ENCODE results near the gene PIEZO2.
"Not testable (repeated sequence)": the region's sequence is repeated elsewhere in the genome, so short reads cannot be mapped to it uniquely, and the experiment has no call there.

The PIEZO2 gene

DNA sequence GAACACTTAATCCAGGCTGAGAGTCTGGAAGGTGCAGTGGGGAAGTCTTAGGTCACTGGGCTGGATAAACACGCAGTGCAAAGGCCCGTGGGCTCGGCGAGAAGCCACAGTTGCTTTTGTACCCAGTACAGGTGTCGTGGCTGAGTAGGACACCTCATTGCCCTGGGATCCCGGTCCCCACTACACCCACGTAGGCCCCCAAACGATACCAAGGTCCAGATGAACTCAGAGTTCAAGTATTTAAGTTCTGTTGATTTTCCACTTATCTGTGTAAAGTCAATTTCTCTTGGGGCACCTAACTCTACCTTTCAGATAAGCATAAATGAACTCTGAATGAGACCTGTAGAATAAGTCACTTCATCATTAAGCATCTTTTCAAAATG is 302.0 kb downstream of the PIEZO2 start:
- no peak for DNase-seq (ENCODE audit: low spot score)

DNA sequence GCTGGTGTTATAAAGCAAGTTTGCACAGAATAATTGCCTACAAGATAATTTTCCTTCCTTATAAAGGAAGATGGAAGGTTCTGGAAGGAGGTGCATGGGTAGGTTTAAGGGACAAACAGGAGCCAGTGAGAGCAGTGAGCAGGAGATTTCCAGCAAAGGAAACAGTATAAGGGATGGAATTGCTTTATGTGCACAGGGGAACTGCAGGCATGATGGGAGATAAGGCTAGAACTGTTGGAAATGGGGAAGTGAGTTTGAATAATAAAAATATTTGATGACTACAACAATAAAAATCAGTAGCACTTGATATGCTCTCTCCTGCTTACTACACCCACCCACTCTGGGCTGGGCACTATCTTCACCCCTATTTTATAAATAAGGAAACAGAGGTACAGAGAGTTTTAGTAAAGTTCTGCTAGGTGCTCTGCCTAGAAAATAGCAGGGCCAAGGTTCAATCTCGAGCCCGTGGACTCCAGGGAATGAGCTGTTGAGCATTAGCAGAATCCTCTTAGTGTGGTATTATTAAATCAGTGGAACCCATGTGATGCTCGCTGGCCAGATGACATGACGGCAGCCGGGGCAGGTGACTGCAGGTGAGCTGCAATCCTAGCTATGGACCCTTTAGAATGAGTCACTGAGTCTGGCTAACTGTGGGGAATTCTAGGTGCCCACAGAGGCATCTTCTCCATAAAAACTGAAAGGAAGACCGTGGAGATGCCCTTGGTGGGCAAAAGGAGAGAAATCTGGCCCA is 302.5 kb downstream of the PIEZO2 start:
- DNase-seq (ENCODE audit: low spot score), result no peak

DNA sequence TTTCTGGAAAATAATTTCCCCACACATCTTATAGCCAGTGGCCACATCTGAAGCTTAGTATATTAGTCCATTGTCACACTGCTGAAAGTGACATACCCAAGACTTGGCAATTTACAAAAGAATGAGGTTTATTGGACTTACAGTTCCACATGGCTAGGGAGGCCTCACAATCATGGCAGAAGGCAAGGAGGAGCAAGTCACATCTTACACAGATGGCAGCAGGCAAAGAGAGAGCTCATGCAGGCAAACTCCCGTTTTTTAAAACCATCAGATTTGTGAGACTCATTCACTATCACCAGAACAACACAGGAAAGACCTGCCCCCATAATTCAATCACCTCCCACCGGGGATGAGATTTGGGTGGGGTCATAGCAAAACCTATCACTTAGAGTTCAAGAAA is 303.3 kb downstream of the PIEZO2 start:
- not testable (repeated sequence) for DNase-seq (ENCODE audit: low spot score)

DNA sequence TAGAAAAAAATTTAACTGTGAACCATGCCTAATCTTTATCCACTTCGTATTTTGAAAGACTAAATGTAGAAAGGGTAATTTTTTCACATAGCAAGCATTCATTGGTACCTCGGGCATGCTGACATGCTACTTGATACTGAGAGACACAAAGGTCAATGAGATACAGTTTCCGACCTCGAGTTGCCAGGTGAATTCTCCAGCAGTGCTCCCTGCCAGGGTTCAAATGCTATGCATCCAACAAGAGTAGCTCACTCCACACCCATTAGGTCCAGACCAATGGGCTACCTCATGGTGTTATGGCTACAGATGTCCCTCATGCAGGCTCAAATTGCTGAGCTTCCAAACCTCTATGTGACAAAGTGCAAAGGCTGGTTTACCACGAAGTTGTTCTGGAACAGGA is 305.8 kb downstream of the PIEZO2 start:
- DNase-seq (ENCODE audit: low spot score), result no peak

DNA sequence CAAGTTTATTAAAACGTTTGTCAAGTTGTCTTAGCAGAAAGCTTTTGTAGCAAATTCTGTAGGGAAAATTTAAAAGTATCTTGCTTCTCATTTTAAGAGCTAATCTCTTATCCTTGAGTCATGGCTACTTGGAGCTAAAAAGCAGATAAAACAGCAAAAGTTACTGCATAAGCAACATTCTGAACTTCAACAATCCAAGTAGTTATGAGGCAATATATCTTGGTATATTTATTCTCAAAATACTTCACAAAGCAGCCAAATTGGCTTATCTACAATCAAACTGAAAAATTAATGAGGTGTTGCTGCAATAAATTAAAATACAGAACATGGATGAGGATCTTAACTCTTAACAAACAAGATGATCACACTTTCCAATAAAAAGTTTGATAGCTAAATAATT is 306.5 kb downstream of the PIEZO2 start:
- DNase-seq (ENCODE audit: low spot score), result no peak

DNA sequence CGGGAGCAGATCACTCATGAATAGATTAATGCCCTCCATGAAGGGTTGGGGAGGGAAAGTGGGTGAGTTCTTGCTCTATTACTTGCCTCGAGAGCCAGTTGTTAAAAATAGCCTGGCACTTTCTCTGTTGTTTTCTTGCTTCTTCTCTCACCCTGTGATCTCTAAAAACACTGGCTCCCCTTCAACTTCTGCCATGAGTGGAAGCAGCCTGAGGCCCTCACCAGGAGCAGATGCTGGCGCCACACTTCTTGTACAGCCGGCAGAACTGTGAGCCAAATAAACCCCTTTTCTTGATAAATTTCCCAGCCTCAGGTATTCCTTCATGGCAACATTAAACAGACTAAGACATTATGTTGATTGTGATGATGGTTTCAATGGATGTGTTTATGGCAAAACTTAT is 307.0 kb downstream of the PIEZO2 start:
- no peak for DNase-seq (ENCODE audit: low spot score)

DNA sequence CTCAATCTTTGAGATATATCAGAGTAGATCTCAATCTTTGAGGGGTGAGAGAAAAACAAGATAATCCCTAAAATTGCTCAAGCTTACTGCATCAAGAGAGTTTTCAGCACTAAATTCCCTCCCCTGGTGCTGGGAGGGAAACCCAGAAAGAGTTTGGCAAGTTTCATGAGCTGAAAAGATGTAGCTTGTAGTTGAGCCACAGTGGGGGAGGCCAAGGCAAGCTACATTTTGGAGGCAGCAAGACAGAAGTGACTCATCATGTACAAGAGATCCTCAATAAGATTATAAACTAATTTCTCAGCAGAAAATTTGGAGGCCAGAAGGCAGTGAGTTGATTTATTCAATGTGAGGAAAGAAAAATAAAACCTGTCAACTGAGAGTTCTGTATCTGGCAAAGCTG is 308.2 kb downstream of the PIEZO2 start:
- DNase-seq (ENCODE audit: low spot score), result no peak

DNA sequence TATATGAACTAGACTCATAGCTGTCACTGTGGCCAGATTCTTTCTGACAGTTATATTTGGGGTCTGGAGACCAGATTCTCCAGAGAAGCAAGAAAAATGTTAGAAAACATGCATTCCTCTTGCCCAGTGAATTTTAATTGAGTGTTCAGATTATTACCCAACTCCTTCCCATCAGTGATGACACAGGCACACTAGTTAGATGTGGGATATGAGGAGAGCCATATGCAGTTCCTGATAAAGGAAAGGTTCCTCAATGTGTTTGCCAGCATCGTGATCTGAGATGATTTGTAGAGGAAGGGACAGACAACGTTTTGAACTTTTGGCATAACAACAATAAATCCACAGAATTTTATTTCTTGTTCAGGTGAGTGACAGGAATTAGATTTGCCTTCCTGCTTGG is 308.6 kb downstream of the PIEZO2 start:
- no peak for DNase-seq (ENCODE audit: low spot score)

DNA sequence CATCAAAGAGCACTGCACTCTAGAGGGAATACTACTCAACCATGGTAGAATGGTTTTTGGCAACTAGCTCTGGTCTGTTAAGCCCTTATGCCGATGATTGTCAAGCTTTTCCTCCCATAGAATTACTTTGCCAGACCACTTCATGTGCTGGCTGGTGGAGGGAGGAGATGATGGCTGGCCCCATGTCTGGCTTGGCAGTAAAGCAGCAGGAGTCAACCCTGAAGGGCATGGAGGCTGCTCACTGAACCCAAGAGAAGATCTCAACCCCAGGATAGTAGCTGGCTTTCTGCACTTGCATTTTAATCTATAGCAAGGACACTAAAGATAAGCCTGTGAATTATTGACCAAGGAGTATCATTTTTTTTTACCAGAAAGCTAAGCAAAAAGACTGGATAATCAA is 309.9 kb downstream of the PIEZO2 start:
- no peak for DNase-seq (ENCODE audit: low spot score)

DNA sequence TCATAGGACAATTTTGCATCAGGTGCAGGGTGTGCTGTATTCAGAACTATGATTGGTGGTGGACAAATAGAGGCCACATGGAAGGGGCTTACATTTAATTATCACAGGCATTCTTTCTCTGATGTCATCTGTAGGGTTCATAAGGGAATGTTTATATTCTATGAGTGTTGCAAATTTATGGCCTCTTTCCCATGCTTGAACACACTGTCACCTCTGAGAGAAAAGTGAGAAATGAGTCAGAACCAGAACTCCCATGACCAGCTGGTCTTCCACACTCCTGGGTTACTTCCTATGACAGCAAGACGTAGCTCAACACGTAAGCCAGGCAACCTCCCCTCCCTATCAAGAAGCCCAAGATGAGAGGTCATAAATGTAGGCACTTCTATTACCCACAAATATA is 310.8 kb downstream of the PIEZO2 start:
- no peak for DNase-seq (ENCODE audit: low spot score)

DNA sequence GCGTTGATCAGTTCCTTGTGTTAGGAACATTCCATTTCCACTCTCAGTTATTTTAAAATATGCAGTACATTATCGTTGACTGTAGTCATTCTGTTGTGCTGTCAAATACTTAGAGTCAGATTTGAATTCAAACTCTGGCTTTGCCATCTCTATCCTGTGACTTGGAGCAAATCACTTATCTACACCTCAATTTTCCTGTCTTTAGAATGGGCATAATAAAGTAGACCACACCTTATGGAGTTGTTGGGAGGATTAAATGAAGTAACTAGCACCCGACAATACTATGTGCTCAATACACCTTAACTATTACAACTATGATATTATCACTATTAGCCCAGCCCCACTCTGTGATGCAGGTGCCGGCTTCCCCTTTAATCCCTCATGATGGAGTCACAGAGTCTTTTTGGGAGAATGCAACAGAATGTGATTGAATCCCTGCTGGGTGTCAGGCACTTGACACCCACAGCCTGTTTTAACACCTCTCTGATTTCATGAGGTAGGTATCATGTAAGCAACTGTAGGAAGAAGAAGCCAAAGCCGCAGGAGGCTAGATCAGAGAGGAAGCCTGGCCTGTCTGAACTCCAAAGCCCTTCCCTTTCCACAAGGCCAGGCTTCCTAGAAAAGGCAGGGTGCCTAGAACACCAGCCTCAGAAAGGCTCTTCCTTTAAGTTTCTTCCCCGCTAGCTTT is 315.1 kb downstream of the PIEZO2 start:
- DNase-seq (ENCODE audit: low spot score), result no peak

DNA sequence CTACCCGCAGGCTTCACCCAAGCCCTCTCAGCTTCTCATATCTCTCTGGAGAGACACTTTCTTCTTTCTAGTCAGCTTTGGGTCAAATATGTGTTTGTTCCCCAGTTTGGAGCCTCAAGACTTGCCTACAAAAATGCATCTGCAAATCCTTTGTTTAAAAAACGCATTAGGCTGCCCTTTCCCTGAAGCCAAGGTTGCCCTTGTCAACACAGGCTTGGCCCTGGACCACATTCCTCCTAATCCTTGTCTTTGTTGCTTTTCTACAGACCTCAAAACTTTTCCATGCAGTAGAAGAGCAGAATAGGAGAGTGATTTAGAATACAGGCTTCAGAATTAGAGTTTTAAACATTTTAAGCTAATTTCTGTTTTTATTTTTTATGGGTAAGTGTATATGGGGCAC is 315.7 kb downstream of the PIEZO2 start:
- no peak for DNase-seq (ENCODE audit: low spot score)

DNA sequence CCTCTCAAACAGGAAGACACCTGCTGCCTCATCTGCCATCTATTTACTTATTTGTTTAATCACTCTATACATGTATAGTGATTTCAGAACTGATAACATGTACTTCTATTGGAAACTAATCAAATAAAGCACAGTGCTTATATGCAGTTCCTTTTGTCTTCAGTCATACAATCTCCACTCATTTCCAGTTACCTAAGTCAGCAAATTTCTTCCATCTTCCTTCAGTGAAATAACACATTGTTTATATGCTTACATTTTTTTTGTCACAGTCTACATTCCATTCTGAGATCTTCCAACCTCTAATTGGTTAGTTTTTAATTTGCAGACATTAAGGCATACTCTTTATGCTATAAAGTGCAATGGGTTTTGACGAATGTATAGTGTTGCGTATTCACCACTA is 323.0 kb downstream of the PIEZO2 start:
- no peak for DNase-seq (ENCODE audit: low spot score)

DNA sequence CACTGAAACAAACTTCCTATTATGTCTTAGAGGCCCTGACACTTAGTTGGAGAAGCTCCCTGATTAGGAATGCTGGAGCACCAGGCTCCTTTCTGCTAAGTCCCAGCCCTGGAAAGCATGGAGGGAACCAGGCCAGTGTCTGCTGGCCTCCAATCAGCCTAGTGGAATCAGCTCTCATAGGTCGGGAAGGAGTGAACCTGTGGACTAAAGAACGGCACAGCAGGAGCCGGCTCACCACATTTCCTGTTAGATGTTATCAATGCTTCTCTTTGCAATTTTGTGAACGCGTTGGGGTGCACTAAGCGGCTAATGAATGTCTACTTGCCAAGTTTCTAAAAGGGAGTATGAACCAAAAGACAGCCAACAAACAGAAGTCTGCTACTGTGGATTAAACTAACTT is 326.9 kb downstream of the PIEZO2 start:
- DNase-seq (ENCODE audit: low spot score), result no peak

DNA sequence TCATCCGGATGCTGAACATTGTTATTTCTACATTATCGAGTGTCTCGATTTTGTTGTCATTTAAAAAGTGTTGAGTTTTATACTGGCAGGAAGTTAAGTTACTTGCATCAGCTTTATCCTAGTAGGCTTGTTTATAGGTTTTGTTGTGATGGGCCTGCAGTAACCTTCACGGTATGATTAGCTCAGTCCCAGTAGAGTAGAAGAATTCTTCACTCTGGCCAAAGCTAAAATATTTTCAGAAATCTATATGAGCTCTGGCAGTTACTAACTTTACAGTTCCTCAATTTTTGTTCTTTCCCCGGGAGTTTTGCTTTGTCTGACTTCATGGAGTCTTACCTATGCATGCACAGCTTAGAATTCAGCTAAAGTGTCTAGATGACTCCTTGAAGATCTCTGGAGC is 328.7 kb downstream of the PIEZO2 start:
- no peak for DNase-seq (ENCODE audit: low spot score)

DNA sequence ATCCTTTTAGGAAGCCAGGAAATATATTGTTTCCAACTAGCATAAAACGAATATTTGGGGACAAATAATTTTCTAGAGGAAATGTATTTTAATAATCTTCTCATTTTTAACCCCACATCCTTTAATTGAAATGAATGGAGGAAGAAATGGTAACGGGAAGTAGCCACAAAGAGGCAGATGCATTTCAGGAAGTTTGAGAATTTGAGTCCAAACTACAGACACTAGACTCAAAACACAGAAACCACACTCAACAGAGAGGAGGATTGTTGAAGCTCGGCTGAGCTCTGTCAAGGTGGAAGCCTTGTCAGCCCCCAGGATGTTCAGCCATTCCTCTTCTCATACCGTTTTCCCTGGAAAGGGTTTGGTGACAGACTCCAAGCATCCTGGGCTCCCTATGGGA is 335.0 kb downstream of the PIEZO2 start:
- no peak for DNase-seq (ENCODE audit: low spot score)

DNA sequence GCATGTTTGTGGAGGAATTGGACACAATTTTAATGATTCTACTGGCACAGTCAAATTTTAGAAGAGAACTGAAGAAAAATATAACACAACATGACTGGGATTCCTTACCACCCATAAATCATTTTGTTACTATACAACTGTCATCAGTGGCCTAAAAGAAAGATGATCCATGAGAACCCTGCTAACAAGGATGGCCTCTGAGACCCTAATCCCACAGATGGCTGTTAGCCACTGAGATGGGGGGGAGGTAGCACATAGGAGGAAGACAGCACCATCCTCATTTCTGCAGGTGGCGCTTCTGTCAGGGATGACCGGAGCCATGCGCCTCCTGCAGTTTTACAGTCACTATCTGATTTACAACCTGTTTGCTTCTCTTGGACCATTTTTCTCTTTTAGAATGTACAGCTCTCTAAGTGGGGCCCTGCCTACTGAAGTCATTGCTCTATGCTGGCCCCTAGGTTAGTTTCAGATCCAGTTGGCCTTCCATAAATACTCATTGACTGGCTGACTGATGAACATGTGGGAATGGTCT is 343.7 kb downstream of the PIEZO2 start:
- DNase-seq (ENCODE audit: low spot score), result no peak

DNA sequence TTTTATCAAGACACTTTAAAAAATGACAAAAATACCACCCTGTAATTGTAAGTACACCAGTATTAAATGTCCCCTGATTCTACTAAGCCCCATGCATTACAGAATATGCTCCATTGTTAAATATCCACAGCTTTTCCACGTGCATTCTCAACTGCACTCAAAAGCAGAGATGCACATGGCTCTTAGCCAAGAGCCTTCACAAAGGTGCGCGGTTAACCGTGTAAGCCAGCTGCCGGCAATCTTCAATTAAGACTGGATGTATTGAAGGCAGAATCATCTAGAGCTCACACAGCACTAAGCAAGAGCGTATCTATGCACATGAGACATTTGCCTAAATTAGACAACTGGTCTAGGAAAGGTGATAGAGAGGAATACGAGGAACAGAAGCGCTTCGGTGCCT is 345.2 kb downstream of the PIEZO2 start:
- DNase-seq (ENCODE audit: low spot score), result no peak

DNA sequence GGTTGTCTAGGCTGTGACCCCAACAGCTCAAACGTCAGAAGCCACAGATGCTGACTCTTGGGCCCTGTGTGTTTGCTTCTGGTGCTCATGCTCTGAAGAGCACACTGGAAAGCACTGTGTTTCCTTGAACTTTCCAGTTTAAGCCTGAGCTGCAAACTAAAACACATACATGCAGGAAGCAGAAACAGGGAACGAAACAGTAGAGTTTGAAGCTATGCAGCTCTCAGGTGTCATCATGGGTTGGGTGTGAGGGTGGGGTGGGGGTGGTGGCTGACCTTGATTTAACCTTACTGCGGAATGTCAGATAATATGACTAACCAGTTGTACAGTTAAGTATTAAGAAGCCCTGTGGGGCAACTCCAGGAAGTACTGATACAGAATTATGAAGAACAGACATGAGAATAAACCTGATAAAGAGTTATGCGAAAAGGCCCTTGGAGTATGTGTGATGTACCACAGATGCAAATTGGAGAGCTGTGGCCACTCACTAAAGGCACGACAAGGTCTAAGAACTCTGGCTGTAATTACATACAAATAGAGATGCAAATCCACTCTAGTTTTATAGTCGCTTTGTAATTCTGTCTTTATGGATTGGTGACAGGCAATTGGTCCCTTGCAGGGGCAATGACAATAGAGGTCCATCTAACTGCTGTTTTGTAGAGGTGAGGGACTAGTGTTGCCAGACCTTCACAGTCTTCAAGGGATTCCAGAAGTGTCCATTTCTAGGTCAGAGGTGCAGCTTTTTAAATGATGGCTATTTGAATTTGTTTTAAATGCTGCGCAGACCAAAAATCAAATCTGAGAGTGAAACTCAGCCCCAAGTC is 350.4 kb downstream of the PIEZO2 start:
- no peak for DNase-seq (ENCODE audit: low spot score)

DNA sequence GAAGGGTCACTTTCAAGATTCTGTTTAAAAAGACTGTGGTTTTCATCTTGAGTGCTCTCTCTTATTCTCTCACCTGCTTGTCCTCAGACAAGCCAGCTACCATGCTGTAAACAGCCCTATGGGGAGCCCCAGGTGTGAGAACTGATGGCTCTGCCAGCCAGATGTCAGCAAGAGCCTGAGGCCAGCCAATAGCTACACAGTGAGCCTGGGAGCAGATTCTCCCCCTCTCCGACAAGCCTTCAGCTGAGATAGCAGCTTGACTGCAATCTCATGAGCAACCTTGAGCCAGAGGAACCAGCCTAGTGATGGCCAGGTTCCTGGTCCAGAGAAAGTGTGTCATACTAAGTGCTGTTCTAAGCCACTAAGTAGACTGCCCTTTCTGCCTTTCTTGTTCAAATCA is 351.5 kb downstream of the PIEZO2 start:
- no peak for DNase-seq (ENCODE audit: low spot score)

DNA sequence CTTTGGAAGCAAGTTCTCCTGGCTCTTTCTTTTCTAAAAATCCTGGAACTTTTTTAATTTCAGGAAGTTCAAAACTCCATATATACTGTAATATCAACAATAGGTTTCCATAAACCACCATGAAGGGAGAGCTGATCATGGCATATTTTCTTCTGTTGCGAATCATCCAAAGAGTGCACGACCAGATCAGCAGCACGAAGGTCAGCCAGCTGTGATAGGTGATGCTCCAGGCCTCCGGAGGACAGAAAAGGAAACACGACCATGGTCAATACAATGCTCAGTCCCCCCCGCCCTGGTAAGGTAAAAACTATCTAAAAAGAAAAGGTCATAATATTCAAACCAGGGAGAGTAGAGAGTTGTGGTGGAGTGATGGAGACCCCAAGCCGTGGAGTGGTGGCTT is 354.6 kb downstream of the PIEZO2 start:
- DNase-seq (ENCODE audit: low spot score), result no peak

DNA sequence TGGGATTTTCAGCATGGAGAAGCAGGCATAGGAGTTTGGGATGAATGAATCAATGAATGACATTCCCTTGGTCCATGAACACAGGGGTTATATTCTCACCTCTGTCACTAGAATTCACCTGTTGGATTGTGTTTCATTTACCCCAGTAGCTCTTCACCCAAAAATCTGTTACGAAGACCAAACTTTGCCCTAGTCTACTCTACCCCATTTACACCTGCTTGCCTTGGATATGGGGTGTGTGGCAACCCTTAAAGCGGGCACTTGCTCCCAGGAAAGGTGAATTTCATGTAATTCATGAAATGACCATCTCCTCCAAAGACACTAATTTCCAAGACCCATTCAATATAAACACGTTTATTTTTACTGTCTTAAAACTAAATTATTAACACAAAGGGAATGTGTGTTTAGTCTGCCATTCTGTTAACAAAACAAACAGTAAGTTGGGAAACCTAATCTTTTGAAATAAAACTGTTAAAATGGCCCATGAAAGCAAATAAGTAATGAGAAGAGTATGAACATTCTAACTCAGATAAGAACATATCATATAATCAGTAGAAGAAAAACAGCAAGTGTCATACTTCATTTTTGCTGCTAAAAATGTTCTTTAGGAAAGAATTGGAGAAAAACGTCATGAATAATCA is 355.5 kb downstream of the PIEZO2 start:
- DNase-seq (ENCODE audit: low spot score), result no peak
